HepG2 (cell line): Measurements from ENCODE around the gene RCOR1. TPM values are rescaled to one million over a fixed set of nuclear protein-coding genes. Genes with fewer than 3 reads are reported as not detected.
A peak's percentile ranks its signal among the peaks of the same experiment; 100 is the strongest.

ENCODE experiments used
- ADNP ChIP-seq: sonication (generic); formaldehyde crosslinking; IDR thresholded peaks from 2 replicates; pipeline ENCODE4 v1.4.0; 2020; ENCODE audit warnings: missing genetic modification reagents
- ATF7 ChIP-seq, 2 experiments: fragments of 450-650 bp in 1 of 2; sonication (generic) in 1 of 2; formaldehyde crosslinking in 1 of 2; IDR thresholded peaks; 2 replicates each; pipeline versions ENCODE4 v1.4.0 to v1.6.1; 2016 to 2020; ENCODE audit warnings: antibody characterized with exemption in 1 of 2, mild to moderate bottlenecking in 1 of 2, missing genetic modification reagents in 1 of 2
- BORCS8-MEF2B ChIP-seq: sonication (generic); formaldehyde crosslinking; IDR thresholded peaks from 2 replicates; pipeline ENCODE4 v1.8.0; 2022; ENCODE audit warnings: mild to moderate bottlenecking, missing genetic modification reagents
- CEBPG ChIP-seq: IDR thresholded peaks from 2 replicates; pipeline ENCODE4 v1.6.1; 2016
- HDAC6 ChIP-seq: fragments of 200-600 bp; sonication (generic); IDR thresholded peaks from 2 replicates; pipeline ENCODE4 v1.7.0; 2017; ENCODE audit warnings: mild to moderate bottlenecking, antibody characterized with exemption, low read length, low read depth
- JARID2 ChIP-seq: sonication (generic); formaldehyde crosslinking; IDR thresholded peaks from 2 replicates; pipeline ENCODE4 v1.8.1; 2023; ENCODE audit warnings: missing genetic modification reagents, inconsistent platforms; ENCODE audit not compliant: insufficient replicate concordance
- KDM1A ChIP-seq: IDR thresholded peaks from 2 replicates; pipeline ENCODE4 v1.6.1; 2016; ENCODE audit warnings: missing compliant biosample characterization
- RAD21 ChIP-seq: fragments of 450-650 bp; formaldehyde crosslinking; IDR thresholded peaks from 2 replicates; pipeline ENCODE4 v1.5.0; 2020; ENCODE audit warnings: mild to moderate bottlenecking
- REL ChIP-seq: sonication (generic); formaldehyde crosslinking; conservative IDR thresholded peaks from 2 replicates; pipeline ENCODE4 v1.8.0; 2022; ENCODE audit warnings: mild to moderate bottlenecking, missing genetic modification reagents, moderate library complexity
- ZBTB42 ChIP-seq: sonication (generic); formaldehyde crosslinking; IDR thresholded peaks from 2 replicates; pipeline ENCODE4 v1.5.0; 2020; ENCODE audit warnings: mild to moderate bottlenecking, missing genetic modification reagents
- ZFP62 ChIP-seq: sonication (generic); formaldehyde crosslinking; IDR thresholded peaks from 2 replicates; pipeline ENCODE4 v1.4.0; 2020; ENCODE audit warnings: missing genetic modification reagents
- ZNF282 ChIP-seq: fragments of 450-650 bp; IDR thresholded peaks from 2 replicates; pipeline ENCODE4 v1.6.1; 2018; ENCODE audit not compliant: partially characterized antibody
- ZNF33B ChIP-seq: sonication (generic); formaldehyde crosslinking; IDR thresholded peaks from 2 replicates; pipeline ENCODE4 v1.5.1; 2020; ENCODE audit warnings: mild to moderate bottlenecking, missing genetic modification reagents
- ZNF451 ChIP-seq: sonication (generic); formaldehyde crosslinking; IDR thresholded peaks from 2 replicates; pipeline ENCODE4 v1.5.0; 2020; ENCODE audit warnings: mild to moderate bottlenecking, missing genetic modification reagents
- ZNF619 ChIP-seq: sonication (generic); formaldehyde crosslinking; IDR thresholded peaks from 2 replicates; pipeline ENCODE4 v1.4.0; 2020; ENCODE audit warnings: mild to moderate bottlenecking, missing genetic modification reagents
- ZNF816 ChIP-seq: sonication (generic); formaldehyde crosslinking; IDR thresholded peaks from 2 replicates; pipeline ENCODE4 v1.8.0; 2022; ENCODE audit warnings: missing genetic modification reagents, mild to moderate bottlenecking, borderline replicate concordance
- ZSCAN31 ChIP-seq: sonication (generic); formaldehyde crosslinking; IDR thresholded peaks from 2 replicates; pipeline ENCODE4 v1.5.0; 2020; ENCODE audit warnings: low read depth, mild to moderate bottlenecking, missing genetic modification reagents
- polyA plus RNA-seq, 8 experiments: library from polyadenylated mRNA; depleted of rRNA in 3 of 8; stranded (reverse) in 7 of 8; unstranded in 1 of 8; fragments of >200 nt; fragmentation: Illumina TruSeq in 4 of 8; extraction: Trizol in 4 of 8; gene quantifications; 2 replicates each; pipeline versions ENCODE4 v1.2.1 to v1.2.3, GENCODE V29; 2011 to 2016; ENCODE audit warnings: low read depth in 4 of 8, missing spikeins in 1 of 8, mixed read lengths in 1 of 8; ENCODE audit not compliant: insufficient read depth in 1 of 8
- total RNA-seq, 5 experiments: library from RNA; depleted of rRNA; stranded (reverse); fragments of >200 nt; fragmentation: Illumina TruSeq; extraction: Trizol; gene quantifications; 2 replicates each; pipeline ENCODE4 v1.2.3, GENCODE V29; 2016; ENCODE audit warnings: low read depth in 1 of 5
- TF ChIP-seq, protein P1 (sequence below): sonication (generic); formaldehyde crosslinking; conservative IDR thresholded peaks from 2 replicates; pipeline ENCODE4 v1.4.0; 2020; ENCODE audit warnings: missing genetic modification reagents
- TF ChIP-seq, protein P2 (sequence below): IDR thresholded peaks from 2 replicates; pipeline ENCODE4 v1.6.1; 2012; ENCODE audit warnings: low read length, improper control_type of control experiment
- TF ChIP-seq, protein P3 (sequence below): sonication (generic); formaldehyde crosslinking; conservative IDR thresholded peaks from 2 replicates; pipeline ENCODE4 v1.8.1; 2023; ENCODE audit warnings: missing genetic modification reagents
- TF ChIP-seq, protein P4 (sequence below): sonication (generic); formaldehyde crosslinking; IDR thresholded peaks from 2 replicates; pipeline ENCODE4 v1.9.0; 2021; ENCODE audit warnings: missing genetic modification reagents, borderline replicate concordance
- TF ChIP-seq, protein P5 (sequence below): IDR thresholded peaks from 2 replicates; pipeline ENCODE4 v1.6.1; 2016; ENCODE audit warnings: low read depth, control low read depth

The RCOR1 gene
- total and polyA plus RNA-seq, 2 of the 13 experiments (the other 11 are each of a cell fraction or from before 2014, with no cell fraction given): 10.2 to 11.1 TPM

DNA sequence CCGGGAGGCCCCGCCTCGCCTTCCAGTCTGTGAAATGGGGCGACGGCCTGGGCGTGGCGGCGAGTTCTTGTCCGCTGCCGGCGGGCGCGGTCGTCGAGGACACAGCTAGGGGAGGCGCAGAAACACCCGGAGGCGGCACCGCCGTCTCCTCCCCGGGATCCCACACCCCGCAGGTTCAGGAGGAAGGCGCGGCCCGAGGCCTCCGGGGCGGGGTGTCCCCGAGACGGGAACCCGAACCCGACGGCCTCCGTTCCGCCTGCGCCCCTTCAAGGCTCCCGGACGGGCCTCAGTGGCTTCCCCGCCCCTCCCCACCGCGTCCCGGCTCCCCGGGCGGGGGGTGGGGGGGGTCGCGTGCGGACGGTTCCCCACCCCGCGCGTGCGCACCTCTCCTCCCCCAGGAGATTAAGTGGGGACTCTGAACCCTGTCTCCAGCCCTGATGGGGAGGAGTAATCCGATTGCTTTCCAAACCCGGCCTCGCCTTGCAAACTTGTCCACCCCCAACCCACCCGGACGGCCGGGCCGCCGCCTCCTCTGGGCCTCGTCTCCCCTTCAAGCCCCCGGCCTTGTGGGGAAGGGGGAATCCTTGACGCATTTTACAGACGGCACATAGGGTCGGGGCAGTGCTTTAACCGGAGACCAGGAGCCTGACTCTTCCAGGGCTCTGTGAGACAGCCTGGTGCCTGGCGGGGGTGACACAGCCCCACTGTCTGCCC is 47.5 kb upstream of the RCOR1 start (continued):
- TF ChIP-seq ZNF282 (no peak), ZFP62 (CRISPR knock-in tag) (no peak), CEBPG (CRISPR knock-in tag) (peak; percentile 6; the same call in 1 of the 2 replicates), JARID2 (CRISPR knock-in tag) (no peak), KDM1A (peak; percentile 99), ZNF816 (CRISPR knock-in tag) (no peak), ZSCAN31 (CRISPR knock-in tag) (peak; percentile 81), RAD21 (CRISPR knock-in tag) (peak; percentile 8; the same call in 1 of the 2 replicates), ATF7 (IDR thresholded peaks at IDR 0.05) (no peak), ATF7 (CRISPR knock-in tag; IDR thresholded peaks at IDR 0.05) (peak; percentile 37; the same call in 1 of the 2 replicates), REL (CRISPR knock-in tag) (0 out of 2 replicates have a peak, but pooled peaks have one; percentile 9), ZNF33B (CRISPR knock-in tag) (no peak; the same call in 1 of the 2 replicates), BORCS8-MEF2B (CRISPR knock-in tag) (no peak), ZNF619 (CRISPR knock-in tag) (0 out of 2 replicates have a peak, but pooled peaks have one; percentile 28), ADNP (peak; percentile 92), ZBTB42 (CRISPR knock-in tag) (no peak), ZNF451 (CRISPR knock-in tag) (peak; percentile 28; the same call in 1 of the 2 replicates), HDAC6 (no peak)
- TF ChIP-seq, protein P1, sequence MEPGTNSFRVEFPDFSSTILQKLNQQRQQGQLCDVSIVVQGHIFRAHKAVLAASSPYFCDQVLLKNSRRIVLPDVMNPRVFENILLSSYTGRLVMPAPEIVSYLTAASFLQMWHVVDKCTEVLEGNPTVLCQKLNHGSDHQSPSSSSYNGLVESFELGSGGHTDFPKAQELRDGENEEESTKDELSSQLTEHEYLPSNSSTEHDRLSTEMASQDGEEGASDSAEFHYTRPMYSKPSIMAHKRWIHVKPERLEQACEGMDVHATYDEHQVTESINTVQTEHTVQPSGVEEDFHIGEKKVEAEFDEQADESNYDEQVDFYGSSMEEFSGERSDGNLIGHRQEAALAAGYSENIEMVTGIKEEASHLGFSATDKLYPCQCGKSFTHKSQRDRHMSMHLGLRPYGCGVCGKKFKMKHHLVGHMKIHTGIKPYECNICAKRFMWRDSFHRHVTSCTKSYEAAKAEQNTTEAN (CRISPR knock-in tag): no peak
- TF ChIP-seq, protein P2, sequence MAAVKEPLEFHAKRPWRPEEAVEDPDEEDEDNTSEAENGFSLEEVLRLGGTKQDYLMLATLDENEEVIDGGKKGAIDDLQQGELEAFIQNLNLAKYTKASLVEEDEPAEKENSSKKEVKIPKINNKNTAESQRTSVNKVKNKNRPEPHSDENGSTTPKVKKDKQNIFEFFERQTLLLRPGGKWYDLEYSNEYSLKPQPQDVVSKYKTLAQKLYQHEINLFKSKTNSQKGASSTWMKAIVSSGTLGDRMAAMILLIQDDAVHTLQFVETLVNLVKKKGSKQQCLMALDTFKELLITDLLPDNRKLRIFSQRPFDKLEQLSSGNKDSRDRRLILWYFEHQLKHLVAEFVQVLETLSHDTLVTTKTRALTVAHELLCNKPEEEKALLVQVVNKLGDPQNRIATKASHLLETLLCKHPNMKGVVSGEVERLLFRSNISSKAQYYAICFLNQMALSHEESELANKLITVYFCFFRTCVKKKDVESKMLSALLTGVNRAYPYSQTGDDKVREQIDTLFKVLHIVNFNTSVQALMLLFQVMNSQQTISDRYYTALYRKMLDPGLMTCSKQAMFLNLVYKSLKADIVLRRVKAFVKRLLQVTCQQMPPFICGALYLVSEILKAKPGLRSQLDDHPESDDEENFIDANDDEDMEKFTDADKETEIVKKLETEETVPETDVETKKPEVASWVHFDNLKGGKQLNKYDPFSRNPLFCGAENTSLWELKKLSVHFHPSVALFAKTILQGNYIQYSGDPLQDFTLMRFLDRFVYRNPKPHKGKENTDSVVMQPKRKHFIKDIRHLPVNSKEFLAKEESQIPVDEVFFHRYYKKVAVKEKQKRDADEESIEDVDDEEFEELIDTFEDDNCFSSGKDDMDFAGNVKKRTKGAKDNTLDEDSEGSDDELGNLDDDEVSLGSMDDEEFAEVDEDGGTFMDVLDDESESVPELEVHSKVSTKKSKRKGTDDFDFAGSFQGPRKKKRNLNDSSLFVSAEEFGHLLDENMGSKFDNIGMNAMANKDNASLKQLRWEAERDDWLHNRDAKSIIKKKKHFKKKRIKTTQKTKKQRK: no peak
- TF ChIP-seq, protein P3, sequence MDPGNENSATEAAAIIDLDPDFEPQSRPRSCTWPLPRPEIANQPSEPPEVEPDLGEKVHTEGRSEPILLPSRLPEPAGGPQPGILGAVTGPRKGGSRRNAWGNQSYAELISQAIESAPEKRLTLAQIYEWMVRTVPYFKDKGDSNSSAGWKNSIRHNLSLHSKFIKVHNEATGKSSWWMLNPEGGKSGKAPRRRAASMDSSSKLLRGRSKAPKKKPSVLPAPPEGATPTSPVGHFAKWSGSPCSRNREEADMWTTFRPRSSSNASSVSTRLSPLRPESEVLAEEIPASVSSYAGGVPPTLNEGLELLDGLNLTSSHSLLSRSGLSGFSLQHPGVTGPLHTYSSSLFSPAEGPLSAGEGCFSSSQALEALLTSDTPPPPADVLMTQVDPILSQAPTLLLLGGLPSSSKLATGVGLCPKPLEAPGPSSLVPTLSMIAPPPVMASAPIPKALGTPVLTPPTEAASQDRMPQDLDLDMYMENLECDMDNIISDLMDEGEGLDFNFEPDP (CRISPR knock-in tag): no peak
- TF ChIP-seq, protein P4, sequence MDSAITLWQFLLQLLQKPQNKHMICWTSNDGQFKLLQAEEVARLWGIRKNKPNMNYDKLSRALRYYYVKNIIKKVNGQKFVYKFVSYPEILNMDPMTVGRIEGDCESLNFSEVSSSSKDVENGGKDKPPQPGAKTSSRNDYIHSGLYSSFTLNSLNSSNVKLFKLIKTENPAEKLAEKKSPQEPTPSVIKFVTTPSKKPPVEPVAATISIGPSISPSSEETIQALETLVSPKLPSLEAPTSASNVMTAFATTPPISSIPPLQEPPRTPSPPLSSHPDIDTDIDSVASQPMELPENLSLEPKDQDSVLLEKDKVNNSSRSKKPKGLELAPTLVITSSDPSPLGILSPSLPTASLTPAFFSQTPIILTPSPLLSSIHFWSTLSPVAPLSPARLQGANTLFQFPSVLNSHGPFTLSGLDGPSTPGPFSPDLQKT (CRISPR knock-in tag): no peak
- TF ChIP-seq, protein P5, sequence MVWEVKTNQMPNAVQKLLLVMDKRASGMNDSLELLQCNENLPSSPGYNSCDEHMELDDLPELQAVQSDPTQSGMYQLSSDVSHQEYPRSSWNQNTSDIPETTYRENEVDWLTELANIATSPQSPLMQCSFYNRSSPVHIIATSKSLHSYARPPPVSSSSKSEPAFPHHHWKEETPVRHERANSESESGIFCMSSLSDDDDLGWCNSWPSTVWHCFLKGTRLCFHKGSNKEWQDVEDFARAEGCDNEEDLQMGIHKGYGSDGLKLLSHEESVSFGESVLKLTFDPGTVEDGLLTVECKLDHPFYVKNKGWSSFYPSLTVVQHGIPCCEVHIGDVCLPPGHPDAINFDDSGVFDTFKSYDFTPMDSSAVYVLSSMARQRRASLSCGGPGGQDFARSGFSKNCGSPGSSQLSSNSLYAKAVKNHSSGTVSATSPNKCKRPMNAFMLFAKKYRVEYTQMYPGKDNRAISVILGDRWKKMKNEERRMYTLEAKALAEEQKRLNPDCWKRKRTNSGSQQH (CRISPR knock-in tag): no peak
